ENCODE results near the gene KIF6. TPM values are rescaled to one million over a fixed set of nuclear protein-coding genes. Genes with fewer than 3 reads are reported as not detected.

Gene KIF6
- total and polyA plus RNA-seq, 7 experiments from 2014 or later: 0.75 TPM; not detected in 6

DNA sequence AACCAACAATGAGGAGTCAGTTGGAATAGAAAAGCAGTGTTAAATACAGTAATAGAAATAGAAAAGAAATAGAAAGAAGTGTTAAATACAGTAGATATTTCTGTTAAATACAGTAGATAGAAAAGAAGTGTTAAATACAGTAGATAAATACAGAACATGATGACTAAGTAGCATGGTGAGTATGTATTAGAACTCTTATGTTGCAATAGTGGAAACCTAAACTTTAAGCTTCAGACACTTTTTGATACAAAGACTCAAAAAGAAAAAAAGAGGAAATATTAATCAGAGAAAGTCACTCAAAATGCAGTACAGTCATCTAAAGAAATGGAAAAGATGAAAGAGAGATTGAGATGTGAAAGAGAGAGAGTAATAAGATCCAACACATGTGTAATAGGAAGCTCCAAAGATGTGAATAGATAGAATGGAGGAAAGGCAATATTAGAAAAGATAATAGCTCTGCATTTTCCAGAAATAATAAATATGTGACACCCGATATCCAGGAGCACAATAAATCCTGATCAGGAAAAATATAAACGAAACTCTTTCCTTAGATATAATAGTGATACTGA is 271.2 kb downstream of the KIF6 start:
- no peak for DNase-seq
- H3K27ac Mint-ChIP-seq: no peak overlapping the region
- Histone ChIP-seq H3K9me3 (ENCODE audit: control insufficient read depth in 2 of 3, low read length in 3 of 3) (no peaks in the 10 kb centered on the region), H3K4me3 (ENCODE audit: low read length) (no peak overlapping the region), H3K36me3 (ENCODE audit: control insufficient read depth in 2 of 3, insufficient read depth in 3 of 3, low read length in 3 of 3) (no peaks in the 10 kb centered on the region), H3K27me3 (ENCODE audit: control insufficient read depth in 2 of 2, insufficient read depth in 2 of 2, low read length in 2 of 2) (no peaks in the 10 kb centered on the region), H3K4me1 (ENCODE audit: control insufficient read depth in 2 of 2, insufficient read depth in 2 of 2, low read length in 2 of 2) (no peaks in the 10 kb centered on the region), H3K27ac (ENCODE audit: low read depth, low read length) (no peak overlapping the region)
- no peak for ATAC-seq
- no peaks in the 10 kb centered on the region for H3K4me1 Mint-ChIP-seq
- POLR2A ChIA-PET: no interaction called here
- intact Hi-C loops (cut with micrococcal nuclease): no loop called here
- peaks cover 0 to 16% (median 7%) of the 10 kb centered on the region in 11 donors for H3K9me3 Mint-ChIP-seq
- no peak overlapping the region for H3K4me3 Mint-ChIP-seq
- CTCF ChIA-PET: no interaction called here
- H3K27me3 Mint-ChIP-seq: peaks cover 0 to 39% (median 34%) of the 10 kb centered on the region in 5 donors
- H3K36me3 Mint-ChIP-seq: peaks cover 0 to 7% (median 6%) of the 10 kb centered on the region in 5 donors

- DNase-seq (no peak), ATAC-seq (no peak)
- H3K36me3 ChIP-seq (ENCODE audit: control insufficient read depth in 2 of 3, insufficient read depth in 3 of 3, low read length in 3 of 3): no peaks in the 10 kb centered on the region
- intact Hi-C loops (cut with micrococcal nuclease): no loop called here
- no peaks in the 10 kb centered on the region for H3K4me1 ChIP-seq (ENCODE audit: control insufficient read depth in 2 of 2, insufficient read depth in 2 of 2, low read length in 2 of 2)
- H3K9me3 Mint-ChIP-seq: peaks cover 0 to 16% (median 7%) of the 10 kb centered on the region in 11 donors
- no peaks in the 10 kb centered on the region for H3K27me3 ChIP-seq (ENCODE audit: control insufficient read depth in 2 of 2, insufficient read depth in 2 of 2, low read length in 2 of 2)
- POLR2A ChIA-PET: no interaction called here
- H3K36me3 Mint-ChIP-seq: peaks cover 0 to 7% (median 6%) of the 10 kb centered on the region in 5 donors
- no peak overlapping the region for H3K4me3 Mint-ChIP-seq
- peaks cover 0 to 45% (median 36%) of the 10 kb centered on the region in 5 donors for H3K27me3 Mint-ChIP-seq
- no peak overlapping the region for H3K27ac Mint-ChIP-seq
- no peak overlapping the region for H3K4me3 ChIP-seq (ENCODE audit: low read length)
- H3K4me1 Mint-ChIP-seq: no peaks in the 10 kb centered on the region
- H3K9me3 ChIP-seq (ENCODE audit: control insufficient read depth in 2 of 3, low read length in 3 of 3): no peaks in the 10 kb centered on the region
- CTCF ChIA-PET: no interaction called here
- H3K27ac ChIP-seq (ENCODE audit: low read depth, low read length): no peak overlapping the region
Observed at GRCh38 chr6:39453241-39453640, 272.0 kb downstream of the KIF6 start.

DNA sequence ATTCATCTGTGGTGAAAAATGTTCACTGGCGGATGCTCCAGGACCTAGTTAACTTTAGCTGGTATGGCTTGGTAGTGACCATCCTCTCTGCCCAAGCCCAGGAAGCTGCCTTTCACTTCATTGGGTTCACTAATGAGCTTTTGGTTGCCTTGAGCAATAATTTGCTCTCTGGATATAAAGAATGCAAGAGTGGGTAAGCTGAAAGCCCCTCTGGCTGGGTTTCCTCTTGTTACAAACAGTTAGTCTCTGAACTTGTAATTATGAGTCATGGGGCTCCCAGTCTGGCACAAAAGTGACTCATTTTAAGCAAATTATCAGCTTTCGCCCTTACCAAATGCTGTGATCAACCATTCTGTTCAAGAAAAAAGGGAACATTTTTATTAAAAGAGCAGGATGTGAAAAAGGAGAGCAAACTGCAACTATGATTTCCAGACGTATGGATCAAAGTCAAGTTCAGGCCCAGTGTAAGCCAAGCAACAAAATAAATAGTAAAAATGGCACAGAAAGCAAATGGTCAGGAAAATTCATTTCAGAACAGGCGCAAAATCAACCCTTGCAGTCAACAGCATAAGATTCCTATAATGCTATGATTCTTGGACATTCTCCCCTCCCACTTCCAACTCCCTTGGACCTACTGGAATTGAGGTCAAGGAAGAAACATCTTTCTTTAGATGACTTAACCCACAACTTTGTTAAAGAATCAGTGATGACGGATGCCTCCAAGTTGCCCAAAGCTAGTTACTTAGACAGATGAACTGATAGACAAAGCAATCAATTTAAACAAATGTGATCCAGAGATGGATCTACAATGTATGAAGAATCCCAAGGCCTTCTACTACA is 272.7 kb downstream of the KIF6 start:
- CTCF ChIA-PET: no interaction called here
- Mint-ChIP-seq H3K4me1 (no peaks in the 10 kb centered on the region), H3K36me3 (peaks cover 0 to 7% (median 6%) of the 10 kb centered on the region in 5 donors), H3K27me3 (peaks cover 0 to 46% (median 40%) of the 10 kb centered on the region in 5 donors), H3K4me3 (no peak overlapping the region), H3K9me3 (peaks cover 0 to 16% (median 7%) of the 10 kb centered on the region in 11 donors), H3K27ac (no peak overlapping the region)
- Histone ChIP-seq H3K27ac (ENCODE audit: low read depth, low read length) (no peak overlapping the region), H3K9me3 (ENCODE audit: control insufficient read depth in 2 of 3, low read length in 3 of 3) (no peaks in the 10 kb centered on the region), H3K27me3 (ENCODE audit: control insufficient read depth in 2 of 2, insufficient read depth in 2 of 2, low read length in 2 of 2) (no peaks in the 10 kb centered on the region), H3K36me3 (ENCODE audit: control insufficient read depth in 2 of 3, insufficient read depth in 3 of 3, low read length in 3 of 3) (no peaks in the 10 kb centered on the region), H3K4me3 (ENCODE audit: low read length) (no peak overlapping the region), H3K4me1 (ENCODE audit: control insufficient read depth in 2 of 2, insufficient read depth in 2 of 2, low read length in 2 of 2) (no peaks in the 10 kb centered on the region)
- ATAC-seq (no peak), DNase-seq (no peak)
- POLR2A ChIA-PET: no interaction called here
- intact Hi-C loops (cut with micrococcal nuclease): no loop called here

GRCh38 chr6:39451831-39452230 is 273.4 kb downstream of the KIF6 start:
- no peak for DNase-seq
- Mint-ChIP-seq H3K4me3 (no peak overlapping the region), H3K4me1 (no peaks in the 10 kb centered on the region), H3K36me3 (peaks cover 0 to 7% (median 6%) of the 10 kb centered on the region in 5 donors), H3K9me3 (peaks cover 0 to 16% (median 7%) of the 10 kb centered on the region in 11 donors), H3K27me3 (peaks cover 0 to 49% (median 40%) of the 10 kb centered on the region in 5 donors), H3K27ac (no peak overlapping the region)
- intact Hi-C loops (cut with micrococcal nuclease): no loop called here
- no peaks in the 10 kb centered on the region for H3K36me3 ChIP-seq (ENCODE audit: control insufficient read depth in 2 of 3, insufficient read depth in 3 of 3, low read length in 3 of 3)
- H3K4me3 ChIP-seq (ENCODE audit: low read length): no peak overlapping the region
- no peaks in the 10 kb centered on the region for H3K4me1 ChIP-seq (ENCODE audit: control insufficient read depth in 2 of 2, insufficient read depth in 2 of 2, low read length in 2 of 2)
- ATAC-seq: no peak
- no peaks in the 10 kb centered on the region for H3K27me3 ChIP-seq (ENCODE audit: control insufficient read depth in 2 of 2, insufficient read depth in 2 of 2, low read length in 2 of 2)
- POLR2A ChIA-PET: no interaction called here
- H3K27ac ChIP-seq (ENCODE audit: low read depth, low read length): no peak overlapping the region
- H3K9me3 ChIP-seq (ENCODE audit: control insufficient read depth in 2 of 3, low read length in 3 of 3): no peaks in the 10 kb centered on the region
- CTCF ChIA-PET: no interaction called here

- H3K9me3 Mint-ChIP-seq: peaks cover 0 to 10% (median 5%) of the 10 kb centered on the region in 11 donors
- H3K27me3 Mint-ChIP-seq: peaks cover 0 to 51% (median 40%) of the 10 kb centered on the region in 5 donors
Observed at GRCh38 chr6:39449022-39449421, 276.2 kb downstream of the KIF6 start.

GRCh38 chr6:39446909-39447308 is 278.3 kb downstream of the KIF6 start:
- POLR2A ChIA-PET: no interaction called here

More at GRCh38 chr6:39449022-39449421, 276.2 kb downstream of the KIF6 start:
- intact Hi-C loops (cut with micrococcal nuclease): no loop called here
- H3K27ac ChIP-seq (ENCODE audit: low read depth, low read length): no peak overlapping the region
- DNase-seq (no peak), ATAC-seq (no peak)
- H3K4me1 Mint-ChIP-seq: no peaks in the 10 kb centered on the region
- H3K27ac Mint-ChIP-seq: no peak overlapping the region
- no peaks in the 10 kb centered on the region for H3K36me3 ChIP-seq (ENCODE audit: control insufficient read depth in 2 of 3, insufficient read depth in 3 of 3, low read length in 3 of 3)
- POLR2A ChIA-PET: no interaction called here
- no peaks in the 10 kb centered on the region for H3K9me3 ChIP-seq (ENCODE audit: control insufficient read depth in 2 of 3, low read length in 3 of 3)
- no peak overlapping the region for H3K4me3 Mint-ChIP-seq
- CTCF ChIA-PET: no interaction called here
- no peaks in the 10 kb centered on the region for H3K4me1 ChIP-seq (ENCODE audit: control insufficient read depth in 2 of 2, insufficient read depth in 2 of 2, low read length in 2 of 2)
- no peaks in the 10 kb centered on the region for H3K27me3 ChIP-seq (ENCODE audit: control insufficient read depth in 2 of 2, insufficient read depth in 2 of 2, low read length in 2 of 2)
- peaks cover 0 to 3% (median 2%) of the 10 kb centered on the region in 5 donors for H3K36me3 Mint-ChIP-seq
- no peak overlapping the region for H3K4me3 ChIP-seq (ENCODE audit: low read length)

More at GRCh38 chr6:39446909-39447308, 278.3 kb downstream of the KIF6 start:
- Histone ChIP-seq H3K9me3 (ENCODE audit: control insufficient read depth in 2 of 3, low read length in 3 of 3) (no peaks in the 10 kb centered on the region), H3K36me3 (ENCODE audit: control insufficient read depth in 2 of 3, insufficient read depth in 3 of 3, low read length in 3 of 3) (no peaks in the 10 kb centered on the region), H3K27me3 (ENCODE audit: control insufficient read depth in 2 of 2, insufficient read depth in 2 of 2, low read length in 2 of 2) (peaks cover 0 to 2% of the 10 kb centered on the region in 2 donors), H3K4me3 (ENCODE audit: low read length) (no peak overlapping the region), H3K27ac (ENCODE audit: low read depth, low read length) (no peak overlapping the region), H3K4me1 (ENCODE audit: control insufficient read depth in 2 of 2, insufficient read depth in 2 of 2, low read length in 2 of 2) (no peaks in the 10 kb centered on the region)
- H3K4me3 Mint-ChIP-seq: no peak overlapping the region
- H3K9me3 Mint-ChIP-seq: peaks cover 0 to 2% (median 0%) of the 10 kb centered on the region in 11 donors
- no peak for ATAC-seq
- no peaks in the 10 kb centered on the region for H3K36me3 Mint-ChIP-seq
- CTCF ChIA-PET: no interaction called here
- H3K27ac Mint-ChIP-seq: no peak overlapping the region
- DNase-seq: no peak
- peaks cover 0 to 36% (median 33%) of the 10 kb centered on the region in 5 donors for H3K27me3 Mint-ChIP-seq
- no peaks in the 10 kb centered on the region for H3K4me1 Mint-ChIP-seq
- intact Hi-C loops (cut with micrococcal nuclease): no loop called here

Measured in naive thymus-derived CD4-positive, alpha-beta T cell (primary cell).